ENCODE measurements around the gene GLTP. TPM values are rescaled to one million over a fixed set of nuclear protein-coding genes. Genes with fewer than 3 reads are reported as not detected.
A peak's percentile ranks its signal among the peaks of the same experiment; 100 is the strongest.

GLTP gene
- total and polyA plus RNA-seq, 2 of the 4 experiments (the other 2 are of a cell fraction), result 34.4 to 58.4 TPM

- in situ Hi-C loops (cut with MboI; ENCODE audit: low sequenced_read_pairs), result no loop called here
- dilution Hi-C loops (cut with HindIII; ENCODE audit: low sequenced_read_pairs, unreplicated experiment), result no loop called here
- Histone ChIP-seq H3K9me3 (ENCODE audit: control insufficient read depth, insufficient read depth, low read length) (no peaks in the 10 kb centered on the region), H3K4me3 (ENCODE audit: insufficient read depth, low read depth, low read length) (peak overlapping the region; percentile 56), H3K9me1 (ENCODE audit: insufficient read depth, low read length) (peaks cover 17% of the 10 kb centered on the region), H2AFZ (replicated peaks; ENCODE audit: low read length, poor library complexity) (peak overlapping the region; percentile 97), H2AK5ac (ENCODE audit: low read depth, low read length) (peak overlapping the region; percentile 92), H2BK20ac (ENCODE audit: low read depth, low read length) (no peak overlapping the region), H2BK120ac (ENCODE audit: low read depth, low read length) (peak overlapping the region; percentile 44; the same call in 1 of the 2 replicates), H3K4ac (ENCODE audit: low read depth, low read length) (peak overlapping the region; percentile 80), H3K27me3 (ENCODE audit: control insufficient read depth, insufficient read depth, low read length) (no peaks in the 10 kb centered on the region), H3K23ac (ENCODE audit: low read depth, low read length) (peak overlapping the region; percentile 72), H3K79me1 (ENCODE audit: low read depth in 1 of 2, low read length in 2 of 2) (peaks cover 25 to 43% of the 10 kb centered on the region in 2 experiments), H2AK9ac (replicated peaks; ENCODE audit: low read depth, low read length, poor library complexity) (peak overlapping the region; percentile 89), H3K4me1 (ENCODE audit: control insufficient read depth, insufficient read depth, low read length) (peaks cover 10% of the 10 kb centered on the region), H2BK5ac (ENCODE audit: low read depth, low read length, poor library complexity, severe bottlenecking) (peak overlapping the region; percentile 10), H4K20me1 (ENCODE audit: insufficient read depth, low read length) (peaks cover 24% of the 10 kb centered on the region; the same call in 1 of the 2 replicates), H4K5ac (ENCODE audit: low read depth, low read length) (peak overlapping the region; percentile 33; the same call in 1 of the 2 replicates), H4K91ac (ENCODE audit: insufficient read depth, low read depth, low read length) (peak overlapping the region; percentile 37; the same call in 1 of the 2 replicates), H3K56ac (ENCODE audit: extremely low read depth, insufficient read depth, low read length) (peak overlapping the region; percentile 59; the same call in 1 of the 2 replicates), H3K4me2 (ENCODE audit: low read depth, low read length) (peak overlapping the region; percentile 92), H3K18ac (ENCODE audit: low read depth, low read length) (no peak overlapping the region), H3K9ac (ENCODE audit: low read depth, low read length) (peak overlapping the region; percentile 63), H3K27ac (ENCODE audit: insufficient read depth, low read length) (peak overlapping the region; percentile 6; the same call in 1 of the 2 replicates), H2BK15ac (ENCODE audit: low read depth, low read length) (peak overlapping the region; percentile 65; the same call in 1 of the 3 replicates), H3K14ac (replicated peaks; ENCODE audit: low read depth, low read length) (peak overlapping the region; percentile 78; the same call in 1 of the 2 replicates), H4K8ac (ENCODE audit: low read depth in 2 of 2, low read length in 2 of 2) (peak overlapping the region; percentile 87 to 97), H3K36me3 (ENCODE audit: control insufficient read depth, insufficient read depth, low read length) (no peaks in the 10 kb centered on the region)
- DNase-seq (no peak), ATAC-seq (ENCODE audit: low read depth) (no peak)
- CTCF ChIA-PET, result interaction anchor here (0.6 kb wide), 1 partner anchor 29 kb away, joined by 3 read pairs; no protein-coding TSS in a partner anchor
- WGBS, 2 experiments (ENCODE audit: extremely low coverage in 2 of 2, insufficient read length in 1 of 2), result 0% methylated on average over 1 of the region's 9 CpGs; no CpG with 5 or more reads in 1 of the 2 experiments
- no peak for TF ChIP-seq USF2 (IDR thresholded peaks at IDR 0.05; ENCODE audit: low read depth, low read length)
- TF ChIP-seq ELK1 (IDR thresholded peaks at IDR 0.05; ENCODE audit: borderline replicate concordance, low read depth, low read length), result no peak
- no peak for TF ChIP-seq MXI1 (IDR thresholded peaks at IDR 0.05; ENCODE audit: borderline replicate concordance, low read depth, low read length)
- no peak for TF ChIP-seq RAD21 (IDR thresholded peaks at IDR 0.05; ENCODE audit: low read length)
- no peak for TF ChIP-seq RCOR1 (IDR thresholded peaks at IDR 0.05; ENCODE audit: insufficient replicate concordance, low read length)
- no peak for TF ChIP-seq MAZ (IDR thresholded peaks at IDR 0.05; ENCODE audit: borderline replicate concordance, low read depth, low read length)
- TF ChIP-seq, protein P1, sequence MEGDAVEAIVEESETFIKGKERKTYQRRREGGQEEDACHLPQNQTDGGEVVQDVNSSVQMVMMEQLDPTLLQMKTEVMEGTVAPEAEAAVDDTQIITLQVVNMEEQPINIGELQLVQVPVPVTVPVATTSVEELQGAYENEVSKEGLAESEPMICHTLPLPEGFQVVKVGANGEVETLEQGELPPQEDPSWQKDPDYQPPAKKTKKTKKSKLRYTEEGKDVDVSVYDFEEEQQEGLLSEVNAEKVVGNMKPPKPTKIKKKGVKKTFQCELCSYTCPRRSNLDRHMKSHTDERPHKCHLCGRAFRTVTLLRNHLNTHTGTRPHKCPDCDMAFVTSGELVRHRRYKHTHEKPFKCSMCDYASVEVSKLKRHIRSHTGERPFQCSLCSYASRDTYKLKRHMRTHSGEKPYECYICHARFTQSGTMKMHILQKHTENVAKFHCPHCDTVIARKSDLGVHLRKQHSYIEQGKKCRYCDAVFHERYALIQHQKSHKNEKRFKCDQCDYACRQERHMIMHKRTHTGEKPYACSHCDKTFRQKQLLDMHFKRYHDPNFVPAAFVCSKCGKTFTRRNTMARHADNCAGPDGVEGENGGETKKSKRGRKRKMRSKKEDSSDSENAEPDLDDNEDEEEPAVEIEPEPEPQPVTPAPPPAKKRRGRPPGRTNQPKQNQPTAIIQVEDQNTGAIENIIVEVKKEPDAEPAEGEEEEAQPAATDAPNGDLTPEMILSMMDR (conservative IDR thresholded peaks at IDR 0.05; ENCODE audit: low read depth, low read length), result no peak
- TF ChIP-seq CHD1 (IDR thresholded peaks at IDR 0.05; ENCODE audit: low read depth, low read length), result no peak
- no peak for TF ChIP-seq CEBPB (IDR thresholded peaks at IDR 0.05; ENCODE audit: low read depth, low read length)
- TF ChIP-seq NFE2L2 (IDR thresholded peaks at IDR 0.05; ENCODE audit: low read depth, low read length), result no peak
- intact Hi-C loops (cut with micrococcal nuclease), result loop anchor here (1.0 kb wide), 2 partner anchors 28 to 76 kb away; no protein-coding TSS in a partner anchor
- POLR2A ChIA-PET (ENCODE audit: unreplicated experiment), result no interaction called here
- BruUV-seq (replicated peaks), result no TSS peak
These were observed 597 bp upstream of the GLTP start for GRCh38 chr12:109880938-109881337.
